GM12875 (cell line): ENCODE measurements around the gene CCDC187.

Experiments used
- H3K4me3 ChIP-seq: one replicate; pipeline ENCODE4 v1.5.1; 2011; ENCODE audit warnings: low read depth, low read length, control low read depth
- CTCF ChIP-seq: IDR thresholded peaks from 2 replicates; pipeline ENCODE4 v1.5.1; 2011; ENCODE audit warnings: low read depth, mild to moderate bottlenecking, control low read depth, inconsistent platforms, low read length, moderate library complexity, borderline replicate concordance; ENCODE audit not compliant: insufficient read depth

The CCDC187 gene

GRCh38 chr9:136292591-136293448 is 11.1 kb downstream of the CCDC187 start:
- TF ChIP-seq CTCF, result no peak
- no peak overlapping the region for H3K4me3 ChIP-seq

GRCh38 chr9:136292026-136292538 is 11.8 kb downstream of the CCDC187 start:
- no peak overlapping the region for H3K4me3 ChIP-seq
- TF ChIP-seq CTCF, result no peak

DNA sequence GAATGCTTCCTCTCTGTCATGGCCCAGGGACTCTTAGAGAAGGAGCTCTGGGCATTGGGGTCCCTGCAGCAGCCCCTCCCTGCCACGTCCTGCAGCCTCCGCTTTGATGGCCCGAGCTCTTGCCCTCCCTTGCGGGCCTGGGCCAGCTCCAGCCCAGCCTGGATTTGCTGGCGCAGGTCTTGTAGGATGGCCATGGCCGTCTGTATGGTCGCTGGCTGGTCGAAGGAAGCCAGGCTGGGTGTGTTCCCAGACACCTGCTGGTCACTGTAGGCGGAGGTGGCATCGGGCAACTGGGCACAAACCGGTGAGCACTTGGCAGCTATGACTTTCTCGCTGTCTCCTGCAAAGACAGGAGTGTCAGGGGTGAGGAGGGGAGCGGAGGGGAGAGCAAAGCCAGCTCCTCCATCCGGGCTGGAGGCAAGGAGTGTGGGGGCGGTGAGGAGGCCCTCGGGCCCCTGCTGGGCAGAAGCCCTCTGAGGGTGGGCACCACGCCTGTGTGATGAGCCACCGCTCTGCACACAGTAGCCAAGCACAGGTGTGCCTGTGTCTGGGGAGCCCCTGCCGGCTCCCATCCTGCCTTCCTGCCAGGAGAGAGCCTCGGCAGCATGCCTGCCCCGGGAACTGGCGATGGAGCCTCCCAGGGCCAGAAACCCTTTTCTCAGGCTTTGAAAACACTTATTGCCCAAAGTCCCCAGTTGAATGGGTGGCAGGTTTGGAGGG is 12.4 kb downstream of the CCDC187 start:
- no peak for TF ChIP-seq CTCF
- H3K4me3 ChIP-seq, result no peak overlapping the region

GRCh38 chr9:136290508-136291000 is 13.3 kb downstream of the CCDC187 start:
- no peak overlapping the region for H3K4me3 ChIP-seq
- TF ChIP-seq CTCF, result no peak

DNA sequence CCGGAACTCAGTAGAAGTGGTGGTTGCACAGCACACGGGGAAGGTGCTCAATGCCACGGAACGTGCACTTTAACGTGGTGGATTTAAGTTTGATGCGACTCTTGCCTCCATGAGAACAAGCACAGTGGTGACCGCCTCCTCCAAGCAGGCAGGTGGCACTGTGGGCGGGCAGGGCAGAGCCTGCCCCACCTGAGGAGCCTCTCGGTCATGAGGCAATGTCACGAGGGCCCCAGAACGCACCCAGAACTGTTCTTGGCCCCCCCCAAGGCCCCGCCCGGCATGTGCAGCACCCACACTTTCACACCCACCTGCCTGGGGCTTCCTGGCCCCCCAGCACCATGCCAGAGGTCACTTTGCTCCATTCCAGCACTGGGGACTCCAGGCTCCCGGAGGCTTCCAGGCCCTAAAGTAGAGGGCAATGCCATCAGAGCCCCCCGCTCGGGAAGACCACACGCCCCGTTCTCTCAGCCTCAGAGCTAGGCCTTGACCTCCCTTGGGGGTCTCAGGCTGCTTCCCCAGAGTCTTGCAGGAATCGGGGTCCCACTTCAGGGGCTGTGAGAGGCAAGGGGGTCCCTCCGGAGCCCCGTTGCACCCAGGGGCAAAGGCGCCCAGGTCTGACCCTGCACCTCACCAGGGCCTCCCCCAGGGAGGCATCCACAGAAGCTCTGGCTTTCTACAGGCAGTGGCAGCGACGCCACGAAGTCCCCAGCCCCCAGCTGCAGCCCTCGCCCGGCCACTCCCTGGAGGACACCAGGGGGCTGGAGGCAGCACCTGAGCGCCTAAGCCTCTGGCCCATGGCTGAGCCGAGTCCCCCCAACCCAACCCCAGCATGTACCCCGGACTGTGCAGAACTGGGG is 14.0 kb downstream of the CCDC187 start:
- TF ChIP-seq CTCF, result no peak
- no peak overlapping the region for H3K4me3 ChIP-seq

GRCh38 chr9:136287960-136288753 is 15.7 kb downstream of the CCDC187 start:
- no peak overlapping the region for H3K4me3 ChIP-seq

More at GRCh38 chr9:136287960-136288753, 15.7 kb downstream of the CCDC187 start:
- no peak for TF ChIP-seq CTCF
